Erythroblast (primary cell): Measurements from ENCODE around the gene SLC25A26.

Experiments
- GATA1 ChIP-seq: IDR thresholded peaks from 2 replicates; pipeline ENCODE4 v1.6.1; 2011; ENCODE audit warnings: low read depth, mild to moderate bottlenecking, control low read depth, low read length, moderate library complexity
- POLR2A ChIP-seq: IDR thresholded peaks from 2 replicates; pipeline ENCODE4 v1.6.1; 2011; ENCODE audit warnings: mild to moderate bottlenecking, low read length

- TF ChIP-seq POLR2A, result no peak
- no peak for TF ChIP-seq GATA1
Measured at GRCh38 chr3:66239513-66240123, 18.8 kb downstream of the SLC25A26 start.
